ENCODE data around the gene UTS2B. TPM values are rescaled to one million over a fixed set of nuclear protein-coding genes. Genes with fewer than 3 reads are reported as not detected.

UTS2B gene
- total and polyA plus RNA-seq, 11 donors: 0.17 to 1.1 (median 0.43) TPM; not detected in 8

GRCh38 chr3:191257286-191257685, 73.0 kb downstream of the UTS2B start:
- DNase-seq (no peak), ATAC-seq (no peak)
- intact Hi-C loops (cut with DNase I): loop anchor here in 3 of 10 donors (5.0 to 10.0 kb wide), 3 partner anchors 68 to 138 kb away; partner anchors contain the start of gene CCDC50 (in 2 of the 3)
- TF ChIP-seq CTCF (IDR thresholded peaks at IDR 0.05): no peak
- no peak for TF ChIP-seq POLR2A (IDR thresholded peaks at IDR 0.05)
- H3K4me3 ChIP-seq: no peak overlapping the region
- WGBS, 4 donors: 88 to 97% (median 93%) methylated on average over 2 of the region's 2 CpGs
- H3K36me3 ChIP-seq: no peaks in the 10 kb centered on the region
- H3K27me3 ChIP-seq: no peaks in the 10 kb centered on the region
- peaks cover 0 to 9% (median 0%) of the 10 kb centered on the region in 12 donors for H3K4me1 ChIP-seq
- H3K9me3 ChIP-seq: no peaks in the 10 kb centered on the region
- no peak overlapping the region for H3K27ac ChIP-seq

- Histone ChIP-seq H3K4me1 (peaks cover 0 to 8% (median 0%) of the 10 kb centered on the region in 12 donors), H3K36me3 (no peaks in the 10 kb centered on the region), H3K27me3 (no peaks in the 10 kb centered on the region), H3K4me3 (no peak overlapping the region), H3K9me3 (no peaks in the 10 kb centered on the region), H3K27ac (no peak overlapping the region)
- DNase-seq: no peak
- TF ChIP-seq POLR2A (IDR thresholded peaks at IDR 0.05): no peak
- TF ChIP-seq CTCF (IDR thresholded peaks at IDR 0.05): no peak
- intact Hi-C loops (cut with DNase I): loop anchor here in 3 of 10 donors (5.0 to 10.0 kb wide), 3 partner anchors 68 to 138 kb away; partner anchors contain the start of gene CCDC50 (in 2 of the 3)
- no peak for ATAC-seq
Observed at GRCh38 chr3:191256405-191256804, 73.9 kb downstream of the UTS2B start.

GRCh38 chr3:191255156-191255555, 75.2 kb downstream of the UTS2B start:
- ATAC-seq (no peak), DNase-seq (no peak)
- no peaks in the 10 kb centered on the region for H3K36me3 ChIP-seq
- no peak for TF ChIP-seq POLR2A (IDR thresholded peaks at IDR 0.05)
- no peak for TF ChIP-seq CTCF (IDR thresholded peaks at IDR 0.05)
- H3K4me3 ChIP-seq: no peak overlapping the region
- peaks cover 0 to 8% (median 0%) of the 10 kb centered on the region in 12 donors for H3K4me1 ChIP-seq
- intact Hi-C loops (cut with DNase I): loop anchor here in 3 of 10 donors (5.0 to 10.0 kb wide), 3 partner anchors 70 to 140 kb away; partner anchors contain the start of gene CCDC50 (in 2 of the 3)
- WGBS, 4 donors: 85 to 93% (median 88%) methylated on average over 5 of the region's 5 CpGs
- H3K27ac ChIP-seq: no peak overlapping the region
- no peaks in the 10 kb centered on the region for H3K9me3 ChIP-seq
- H3K27me3 ChIP-seq: no peaks in the 10 kb centered on the region

- intact Hi-C loops (cut with DNase I): loop anchor here in 2 of 10 donors (10.0 kb wide), 2 partner anchors 71 to 141 kb away; partner anchors contain the start of gene CCDC50 (in 1 of the 2)
- Histone ChIP-seq H3K4me3 (no peak overlapping the region), H3K27me3 (no peaks in the 10 kb centered on the region), H3K36me3 (no peaks in the 10 kb centered on the region), H3K4me1 (peaks cover 0 to 8% (median 0%) of the 10 kb centered on the region in 12 donors), H3K27ac (no peak overlapping the region), H3K9me3 (no peaks in the 10 kb centered on the region)
- DNase-seq: no peak
- WGBS, 4 donors: 79 to 87% (median 85%) methylated on average over 3 of the region's 3 CpGs
- no peak for ATAC-seq
- TF ChIP-seq CTCF (IDR thresholded peaks at IDR 0.05) (no peak), POLR2A (IDR thresholded peaks at IDR 0.05) (no peak)
Observed at GRCh38 chr3:191254098-191254873, 76.0 kb downstream of the UTS2B start.
